Skeletal muscle satellite cell (primary cell): ENCODE measurements around the gene ALK.

Source experiments
- H3K27me3 ChIP-seq: 2 replicates; pipeline ENCODE4 v1.7.0; 2013; ENCODE audit warnings: low read length; ENCODE audit not compliant: control insufficient read depth, insufficient read depth
- H3K36me3 ChIP-seq: 2 replicates; pipeline ENCODE4 v1.7.0; 2013; ENCODE audit warnings: mild to moderate bottlenecking, control low read depth, low read length; ENCODE audit not compliant: insufficient read depth
- H3K4me1 ChIP-seq: 2 replicates; pipeline ENCODE4 v1.7.0; 2013; ENCODE audit warnings: low read length; ENCODE audit not compliant: control insufficient read depth, insufficient read depth
- H3K4me2 ChIP-seq: 2 replicates; pipeline ENCODE4 v1.7.0; 2013; ENCODE audit warnings: mild to moderate bottlenecking, low read length
- H3K4me3 ChIP-seq: 2 replicates; pipeline ENCODE4 v1.7.0; 2013; ENCODE audit warnings: low read length
- H3K9ac ChIP-seq: 2 replicates; pipeline ENCODE4 v1.7.0; 2013; ENCODE audit warnings: mild to moderate bottlenecking, low read depth, low read length, moderate library complexity
- H3K9me3 ChIP-seq: replicated peaks from 2 replicates; pipeline ENCODE4 v1.7.0; 2013; ENCODE audit warnings: mild to moderate bottlenecking, control low read depth, low read length

The ALK gene

DNA sequence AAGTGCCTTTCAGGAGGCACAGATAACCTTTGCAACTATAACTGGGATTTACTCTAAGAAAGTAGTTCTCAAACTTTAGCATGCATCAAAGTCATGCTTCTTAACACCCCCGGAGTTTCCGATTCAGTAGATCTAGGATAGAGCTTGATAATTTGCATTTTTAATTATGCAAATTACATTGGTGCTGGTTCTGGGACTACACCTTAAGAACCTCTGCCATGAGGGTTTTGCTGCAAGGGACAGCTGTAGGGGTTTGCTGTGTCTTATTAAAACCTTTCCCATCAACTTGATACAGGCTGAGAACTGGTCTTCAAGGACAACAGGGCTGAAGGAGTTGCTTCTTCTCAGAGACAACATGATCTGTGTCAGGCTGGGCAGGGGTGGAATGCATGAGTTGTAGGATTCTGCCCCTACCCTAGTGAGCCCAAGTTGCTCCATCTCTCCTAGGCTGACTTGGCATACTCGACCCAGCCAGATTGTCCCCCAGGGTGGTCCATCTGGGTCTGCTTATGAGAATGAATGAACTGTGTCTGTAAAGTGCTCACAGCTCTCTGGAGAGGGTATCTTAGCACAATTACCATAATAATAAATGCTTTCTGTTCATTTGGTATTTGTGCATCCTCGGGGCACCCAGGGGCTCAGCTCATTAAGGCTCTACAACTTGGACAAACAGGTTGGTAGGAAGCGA, 573.5 kb downstream of the ALK start:
- Histone ChIP-seq H3K9ac (no peak overlapping the region), H3K4me3 (no peak overlapping the region), H3K36me3 (no peaks in the 10 kb centered on the region), H3K4me2 (no peak overlapping the region), H3K4me1 (no peaks in the 10 kb centered on the region), H3K27me3 (peaks cover 18% of the 10 kb centered on the region), H3K9me3 (no peaks in the 10 kb centered on the region)

DNA sequence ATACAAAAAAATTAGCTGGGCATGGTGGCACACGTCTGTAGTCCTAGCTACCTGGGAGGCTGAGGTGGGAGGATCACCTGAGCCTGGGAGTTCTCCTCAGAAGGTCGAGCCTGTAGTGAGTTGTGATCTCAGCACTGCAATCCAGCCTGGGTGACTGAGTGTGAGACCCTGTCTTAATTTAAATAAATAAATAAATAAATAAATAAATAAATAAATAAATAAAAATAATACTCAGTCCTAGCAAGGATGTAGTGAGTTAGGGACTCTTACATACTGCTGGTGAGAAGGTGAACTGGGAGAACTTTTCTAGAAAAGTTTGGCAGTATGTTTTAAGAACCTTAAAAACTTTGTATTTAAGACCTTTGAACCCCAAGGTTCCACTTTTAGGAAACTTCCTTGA, 576.1 kb downstream of the ALK start:
- H3K4me2 ChIP-seq: no peak overlapping the region
- H3K4me3 ChIP-seq: no peak overlapping the region
- H3K9ac ChIP-seq: no peak overlapping the region
- H3K27me3 ChIP-seq: peaks cover 24% of the 10 kb centered on the region
- H3K9me3 ChIP-seq: no peaks in the 10 kb centered on the region
- H3K36me3 ChIP-seq: no peaks in the 10 kb centered on the region
- no peaks in the 10 kb centered on the region for H3K4me1 ChIP-seq

DNA sequence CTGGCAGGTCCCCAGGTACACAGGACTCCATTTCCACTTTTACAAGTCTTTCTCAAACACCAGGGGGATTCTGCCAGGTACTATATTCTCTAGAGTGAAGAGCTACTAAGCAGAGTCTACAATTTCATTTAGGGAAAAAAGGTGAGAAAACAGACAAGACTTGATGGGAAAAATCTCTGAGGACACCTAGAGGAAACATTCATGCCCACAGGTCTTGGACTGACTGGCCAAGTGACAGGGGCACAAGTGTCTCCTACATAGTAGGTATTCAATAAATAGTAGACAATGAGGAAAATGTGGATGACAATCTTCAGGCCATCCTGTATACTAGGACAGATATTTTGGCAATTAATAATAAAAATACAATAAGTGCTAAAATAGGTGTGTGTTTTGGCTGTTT, 577.6 kb downstream of the ALK start:
- Histone ChIP-seq H3K4me1 (no peaks in the 10 kb centered on the region), H3K27me3 (peaks cover 25% of the 10 kb centered on the region), H3K4me2 (no peak overlapping the region), H3K9me3 (no peaks in the 10 kb centered on the region), H3K36me3 (no peaks in the 10 kb centered on the region), H3K4me3 (no peak overlapping the region), H3K9ac (no peak overlapping the region)

DNA sequence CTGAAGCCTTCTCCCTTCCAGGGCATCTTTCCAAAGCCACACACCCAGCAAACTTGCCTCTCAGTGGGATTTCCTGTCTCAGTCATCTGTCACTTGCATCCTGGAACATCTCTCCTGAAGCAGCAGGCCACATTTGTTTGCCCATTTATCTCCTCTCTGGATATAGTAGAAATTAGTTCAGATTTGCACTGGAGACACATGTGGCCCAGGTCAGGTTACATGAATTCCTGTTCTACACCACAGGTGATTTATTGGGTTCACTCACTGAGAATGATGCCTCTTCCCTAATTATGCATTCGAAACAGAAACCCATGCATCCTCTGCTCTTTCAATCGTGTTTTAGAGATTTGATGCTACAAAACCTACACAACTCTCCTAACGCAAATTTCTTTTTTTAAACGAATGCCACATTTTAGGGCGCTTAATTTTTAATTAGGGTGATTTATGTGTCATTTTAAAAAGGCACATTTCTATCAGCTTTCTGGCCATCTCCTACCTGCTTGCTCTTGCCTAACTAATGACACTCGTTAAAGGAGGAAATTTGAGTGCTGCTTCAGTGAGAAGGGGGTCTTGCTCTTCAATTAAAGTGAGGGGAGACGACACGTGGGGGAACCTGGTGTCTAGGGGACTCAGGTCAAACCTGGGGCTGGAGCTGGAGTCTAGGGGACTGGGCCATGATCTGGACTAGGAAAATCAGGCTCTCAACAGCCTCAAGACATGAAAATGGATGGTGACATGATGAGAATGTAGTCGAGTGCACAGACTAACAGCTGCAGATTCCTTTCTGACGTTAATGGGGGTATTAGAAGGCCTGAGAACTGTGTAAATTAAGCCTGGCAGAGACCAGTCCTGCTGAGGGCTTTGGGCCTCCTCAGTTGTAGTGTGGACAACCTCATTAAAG, 584.8 kb downstream of the ALK start:
- Histone ChIP-seq H3K4me1 (no peaks in the 10 kb centered on the region), H3K36me3 (no peaks in the 10 kb centered on the region), H3K9ac (no peak overlapping the region), H3K27me3 (peaks cover 7% of the 10 kb centered on the region), H3K4me2 (no peak overlapping the region), H3K4me3 (no peak overlapping the region), H3K9me3 (no peaks in the 10 kb centered on the region)

DNA sequence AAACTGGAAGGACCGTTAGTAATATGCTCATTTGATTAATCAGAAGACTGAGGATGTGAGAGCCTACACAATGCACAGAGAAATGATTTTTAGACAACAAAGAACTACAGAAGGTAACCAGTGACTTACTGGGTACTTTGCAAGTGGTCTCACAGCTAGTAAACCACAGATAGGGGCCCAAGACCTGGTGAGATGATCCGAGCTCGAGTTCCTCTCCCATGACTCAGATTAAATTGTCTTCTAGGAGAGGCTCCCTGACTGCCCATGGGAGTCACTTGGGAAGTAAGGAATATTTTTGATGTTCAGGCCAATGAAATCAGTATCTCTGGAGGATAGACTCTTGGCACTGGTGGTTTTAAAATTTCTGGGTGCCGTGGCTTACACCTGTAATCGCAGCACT, 586.0 kb downstream of the ALK start:
- no peak overlapping the region for H3K4me2 ChIP-seq
- H3K4me1 ChIP-seq: no peaks in the 10 kb centered on the region
- H3K9me3 ChIP-seq: no peaks in the 10 kb centered on the region
- no peak overlapping the region for H3K4me3 ChIP-seq
- H3K9ac ChIP-seq: no peak overlapping the region
- peaks cover 2% of the 10 kb centered on the region for H3K27me3 ChIP-seq
- no peaks in the 10 kb centered on the region for H3K36me3 ChIP-seq

DNA sequence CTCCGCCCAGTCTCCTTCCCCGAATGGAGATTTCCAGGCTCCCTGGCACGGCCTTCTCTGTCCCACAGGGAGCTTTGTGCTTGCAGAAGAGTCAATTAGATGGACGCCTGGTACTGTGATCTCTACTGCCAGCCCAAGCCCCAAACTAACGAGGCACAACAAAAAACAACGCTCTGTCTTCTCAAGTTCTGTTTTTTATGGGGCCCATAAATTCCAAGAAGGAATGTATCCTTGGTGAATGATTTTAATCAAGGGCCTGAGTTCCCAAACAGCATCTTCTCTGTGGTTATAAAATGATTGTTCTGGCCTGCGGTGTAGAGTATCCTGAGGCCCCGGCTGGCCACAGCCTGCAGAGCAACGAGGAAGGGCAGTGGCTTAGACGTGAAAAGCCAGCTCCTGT, 586.7 kb downstream of the ALK start:
- Histone ChIP-seq H3K9ac (no peak overlapping the region), H3K36me3 (no peaks in the 10 kb centered on the region), H3K9me3 (no peaks in the 10 kb centered on the region), H3K27me3 (no peaks in the 10 kb centered on the region), H3K4me3 (no peak overlapping the region), H3K4me1 (no peaks in the 10 kb centered on the region), H3K4me2 (no peak overlapping the region)

DNA sequence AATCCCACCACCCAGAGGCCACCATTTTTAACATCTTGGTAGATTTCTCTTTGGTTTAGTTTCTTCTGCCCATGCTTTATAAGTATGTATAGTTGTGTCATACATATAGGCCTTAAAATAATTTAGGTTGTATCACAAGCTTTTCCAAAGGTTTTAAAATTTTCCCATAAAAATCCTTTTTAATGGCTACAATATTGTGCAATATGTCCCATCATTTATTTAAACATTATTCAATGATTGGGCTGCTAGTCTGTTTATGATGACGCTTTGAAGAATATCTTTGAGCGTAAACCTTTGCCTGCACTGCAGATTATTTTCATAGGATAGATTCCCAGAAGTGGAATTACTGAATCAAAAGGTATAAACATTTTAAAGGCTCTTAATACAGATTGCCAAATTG, 588.8 kb downstream of the ALK start:
- Histone ChIP-seq H3K36me3 (no peaks in the 10 kb centered on the region), H3K4me3 (no peak overlapping the region), H3K4me2 (no peak overlapping the region), H3K9ac (no peak overlapping the region), H3K9me3 (no peaks in the 10 kb centered on the region), H3K4me1 (no peaks in the 10 kb centered on the region), H3K27me3 (peaks cover 4% of the 10 kb centered on the region)

DNA sequence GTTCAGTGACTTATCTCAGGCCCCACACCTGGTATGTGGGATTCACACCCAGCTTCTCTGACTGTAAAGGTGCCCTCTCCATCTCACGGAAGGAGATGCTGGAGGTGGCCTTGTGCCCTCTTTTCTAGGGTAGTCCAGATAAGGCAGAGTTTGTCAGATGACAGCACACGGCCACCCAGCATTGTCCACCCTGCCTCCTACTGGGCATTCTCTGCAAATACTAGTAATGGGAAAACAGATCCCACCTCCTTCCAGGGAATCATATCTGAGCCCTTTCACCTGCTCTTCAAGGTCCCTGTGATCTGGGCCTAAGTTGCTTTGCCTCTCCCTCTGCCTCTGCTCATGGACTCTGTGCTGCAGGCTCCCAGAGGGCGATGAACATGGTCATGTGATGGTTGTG, 591.5 kb downstream of the ALK start:
- H3K4me3 ChIP-seq: no peak overlapping the region
- peaks cover 9% of the 10 kb centered on the region for H3K27me3 ChIP-seq
- H3K36me3 ChIP-seq: no peaks in the 10 kb centered on the region
- no peak overlapping the region for H3K9ac ChIP-seq
- H3K9me3 ChIP-seq: no peaks in the 10 kb centered on the region
- H3K4me1 ChIP-seq: no peaks in the 10 kb centered on the region
- H3K4me2 ChIP-seq: no peak overlapping the region

DNA sequence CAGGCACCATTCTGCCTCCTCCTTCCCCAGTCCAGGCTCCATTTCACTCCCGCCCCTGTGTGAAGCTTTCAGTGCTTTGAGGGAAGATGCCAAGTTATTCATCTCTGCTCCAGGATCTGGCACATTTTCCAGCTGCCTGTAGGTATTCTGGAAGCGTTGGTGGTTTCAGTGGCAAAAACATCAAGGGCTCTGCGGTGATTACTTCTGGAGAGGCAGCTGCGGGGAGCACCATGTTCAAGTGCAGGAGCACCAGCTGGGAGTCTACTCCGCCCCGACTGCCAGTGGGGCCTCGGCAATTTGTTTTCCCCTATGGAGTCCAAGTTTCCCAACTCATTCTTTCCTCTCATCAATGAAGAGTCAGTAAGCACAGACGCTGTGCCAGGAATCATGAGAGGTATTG, 594.5 kb downstream of the ALK start:
- no peak overlapping the region for H3K9ac ChIP-seq

DNA sequence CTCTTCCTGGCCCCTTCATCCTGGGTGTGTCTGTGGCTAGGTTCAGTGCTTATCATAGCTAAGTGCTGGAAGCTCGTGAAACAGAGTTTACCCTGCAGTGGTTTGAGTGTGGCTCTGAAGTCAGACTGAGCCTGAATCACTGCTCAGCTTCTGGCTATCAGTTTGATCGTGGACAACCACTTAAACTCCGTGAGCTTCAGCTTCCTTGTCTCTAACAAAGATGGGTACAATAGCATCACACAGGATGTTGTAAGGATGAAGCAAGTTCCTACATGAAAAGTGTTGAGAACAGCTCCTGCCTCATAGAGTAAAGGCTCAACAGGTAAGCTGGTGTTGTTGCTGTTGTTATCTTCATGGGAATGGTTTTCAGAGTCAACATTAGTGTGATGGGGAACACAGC, 595.8 kb downstream of the ALK start:
- peaks cover 9% of the 10 kb centered on the region for H3K27me3 ChIP-seq
- no peaks in the 10 kb centered on the region for H3K4me1 ChIP-seq
- H3K9me3 ChIP-seq: no peaks in the 10 kb centered on the region
- no peak overlapping the region for H3K4me2 ChIP-seq
- H3K4me3 ChIP-seq: no peak overlapping the region
- no peaks in the 10 kb centered on the region for H3K36me3 ChIP-seq
- no peak overlapping the region for H3K9ac ChIP-seq

More for the DNA sequence above, 594.5 kb downstream of the ALK start:
- Histone ChIP-seq H3K9me3 (no peaks in the 10 kb centered on the region), H3K36me3 (no peaks in the 10 kb centered on the region), H3K27me3 (peaks cover 9% of the 10 kb centered on the region), H3K4me1 (no peaks in the 10 kb centered on the region), H3K4me2 (no peak overlapping the region), H3K4me3 (no peak overlapping the region)

DNA sequence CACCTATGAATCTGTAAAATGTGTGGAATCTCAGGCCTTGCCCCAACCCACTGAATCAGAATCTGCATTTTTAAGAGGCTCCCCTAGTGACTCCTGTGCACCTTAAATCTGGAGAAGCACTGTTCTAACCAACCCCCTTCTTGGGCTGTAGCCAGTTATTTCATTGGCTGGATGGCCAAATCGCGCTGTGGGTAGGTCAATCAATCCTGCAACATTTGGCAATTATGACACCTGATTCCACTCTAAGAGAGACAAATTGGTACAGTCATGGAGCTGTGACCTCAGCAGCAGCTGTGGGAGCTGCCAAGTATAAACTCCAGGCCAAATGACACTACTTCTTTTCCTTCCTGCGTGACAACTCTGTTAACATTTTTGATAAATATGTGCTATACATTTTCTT, 597.4 kb downstream of the ALK start:
- peaks cover 9% of the 10 kb centered on the region for H3K27me3 ChIP-seq
- no peaks in the 10 kb centered on the region for H3K9me3 ChIP-seq
- H3K4me3 ChIP-seq: no peak overlapping the region
- H3K4me1 ChIP-seq: no peaks in the 10 kb centered on the region
- no peaks in the 10 kb centered on the region for H3K36me3 ChIP-seq
- H3K4me2 ChIP-seq: no peak overlapping the region
- no peak overlapping the region for H3K9ac ChIP-seq

DNA sequence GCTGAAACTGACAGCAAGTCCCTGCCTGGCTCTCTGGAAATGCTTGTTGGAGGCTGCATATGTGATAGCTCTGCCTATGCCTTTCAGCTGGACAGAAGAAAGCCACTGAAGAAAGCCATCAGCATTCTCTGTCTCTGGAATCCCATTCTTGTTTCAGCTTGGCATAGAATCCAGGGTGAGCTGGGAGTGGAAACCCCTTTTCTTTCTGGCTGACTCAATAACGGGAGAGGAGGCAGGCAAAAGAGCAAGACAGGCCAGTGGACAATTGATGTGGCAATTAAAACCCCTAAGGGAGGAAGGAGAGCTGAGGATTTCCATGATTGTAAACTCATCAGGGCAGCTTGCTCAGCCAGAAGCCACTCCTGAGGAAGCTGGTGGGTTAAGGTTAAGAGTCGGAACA, 598.1 kb downstream of the ALK start:
- Histone ChIP-seq H3K9me3 (no peaks in the 10 kb centered on the region), H3K4me1 (no peaks in the 10 kb centered on the region), H3K4me3 (no peak overlapping the region), H3K9ac (no peak overlapping the region), H3K4me2 (no peak overlapping the region), H3K36me3 (no peaks in the 10 kb centered on the region), H3K27me3 (peaks cover 9% of the 10 kb centered on the region)
